ENCODE measurements around the gene ADGRA3.

ADGRA3 gene

GRCh38 chr4:22483551-22483981 lies 32.3 kb downstream of the ADGRA3 start:
- no peak for DNase-seq (ENCODE audit: low read depth)
- TF ChIP-seq CTCF (conservative IDR thresholded peaks at IDR 0.05; ENCODE audit: low read depth, low read length), result no peak
- no peak overlapping the region for H3K4me3 ChIP-seq (ENCODE audit: low read length)

GRCh38 chr4:22482250-22483127 lies 33.4 kb downstream of the ADGRA3 start:
- no peak for DNase-seq (ENCODE audit: low read depth)
- TF ChIP-seq CTCF (conservative IDR thresholded peaks at IDR 0.05; ENCODE audit: low read depth, low read length), result no peak
- no peak overlapping the region for H3K4me3 ChIP-seq (ENCODE audit: low read length)

- H3K4me3 ChIP-seq (ENCODE audit: low read length), result no peak overlapping the region
- TF ChIP-seq CTCF (conservative IDR thresholded peaks at IDR 0.05; ENCODE audit: low read depth, low read length), result no peak
- DNase-seq (ENCODE audit: low read depth), result no peak
Observed at GRCh38 chr4:22480675-22481327, 35.1 kb downstream of the ADGRA3 start.

GRCh38 chr4:22478426-22478825 lies 37.4 kb downstream of the ADGRA3 start:
- TF ChIP-seq CTCF (conservative IDR thresholded peaks at IDR 0.05; ENCODE audit: low read depth, low read length), result no peak
- DNase-seq (ENCODE audit: low read depth), result no peak
- no peak overlapping the region for H3K4me3 ChIP-seq (ENCODE audit: low read length)

GRCh38 chr4:22477813-22478182 lies 38.1 kb downstream of the ADGRA3 start:
- DNase-seq (ENCODE audit: low read depth), result no peak
- no peak for TF ChIP-seq CTCF (conservative IDR thresholded peaks at IDR 0.05; ENCODE audit: low read depth, low read length)
- no peak overlapping the region for H3K4me3 ChIP-seq (ENCODE audit: low read length)

- no peak for DNase-seq (ENCODE audit: low read depth)
- no peak for TF ChIP-seq CTCF (conservative IDR thresholded peaks at IDR 0.05; ENCODE audit: low read depth, low read length)
- no peak overlapping the region for H3K4me3 ChIP-seq (ENCODE audit: low read length)
Observed at GRCh38 chr4:22477136-22477812, 38.6 kb downstream of the ADGRA3 start.

Data from retinal pigment epithelial cell (primary cell).